GM23338 (cell line): ENCODE measurements around the gene GEN1. TPM values are rescaled to one million over a fixed set of nuclear protein-coding genes. Genes with fewer than 3 reads are reported as not detected.

ENCODE experiments used
- ATAC-seq: fragments of 200-7000 bp; cut with Tn5 transposase; 3 replicates; pipeline ENCODE4 v1.9.1; 2020
- DNase-seq: peaks from one replicate; pipeline ENCODE4 v3.0.0-alpha.2; 2015; ENCODE audit warnings: low spot score
- H2AFZ ChIP-seq: fragments of 200-600 bp; sonication (generic); 2 replicates; pipeline ENCODE4 v1.8.0; 2016; ENCODE audit warnings: antibody characterized with exemption, mild to moderate bottlenecking, moderate library complexity
- H3F3A ChIP-seq: fragments of 200-600 bp; sonication (generic); replicated peaks from 2 replicates; pipeline ENCODE4 v1.8.0; 2017; ENCODE audit warnings: antibody characterized with exemption, mixed run types, low read depth
- H3K27ac ChIP-seq: fragments of 200-600 bp; sonication (generic); 2 replicates; pipeline ENCODE4 v1.6.1; 2016; ENCODE audit warnings: low read depth
- H3K27me3 ChIP-seq: fragments of 200-600 bp; sonication (generic); 2 replicates; pipeline ENCODE4 v1.8.0; 2016; ENCODE audit warnings: mild to moderate bottlenecking, mixed run types, moderate library complexity; ENCODE audit not compliant: insufficient read depth
- H3K36me3 ChIP-seq: fragments of 200-600 bp; sonication (generic); 2 replicates; pipeline ENCODE4 v1.8.0; 2016; ENCODE audit warnings: mild to moderate bottlenecking; ENCODE audit not compliant: insufficient read depth
- H3K4me1 ChIP-seq: fragments of 200-600 bp; sonication (generic); 2 replicates; pipeline ENCODE4 v1.8.0; 2016; ENCODE audit warnings: mild to moderate bottlenecking, moderate library complexity; ENCODE audit not compliant: insufficient read depth
- H3K4me2 ChIP-seq: fragments of 200-600 bp; sonication (generic); 2 replicates; pipeline ENCODE4 v1.7.1; 2017; ENCODE audit warnings: mixed run types
- H3K4me3 ChIP-seq: fragments of 200-600 bp; sonication (generic); 2 replicates; pipeline ENCODE4 v1.6.1; 2016; ENCODE audit warnings: mixed run types
- H3K79me2 ChIP-seq: fragments of 200-600 bp; sonication (generic); replicated peaks from 2 replicates; pipeline ENCODE4 v1.8.0; 2017; ENCODE audit warnings: mild to moderate bottlenecking; ENCODE audit not compliant: insufficient read depth
- H3K9me2 ChIP-seq: fragments of 200-600 bp; sonication (generic); 2 replicates; pipeline ENCODE4 v1.8.0; 2017; ENCODE audit not compliant: insufficient read depth
- H4K20me1 ChIP-seq: fragments of 200-600 bp; sonication (generic); replicated peaks from 2 replicates; pipeline ENCODE4 v1.8.0; 2017; ENCODE audit warnings: mild to moderate bottlenecking; ENCODE audit not compliant: insufficient read depth
- H3K27ac Mint-ChIP-seq: 2 replicates; pipeline ENCODE4 v1.8.0; 2020; ENCODE audit warnings: inconsistent platforms, mild to moderate bottlenecking, moderate library complexity, mixed read lengths
- H3K27me3 Mint-ChIP-seq: 3 replicates; pipeline ENCODE4 v1.8.0; 2022; ENCODE audit warnings: low read depth, mild to moderate bottlenecking, moderate library complexity, mixed read lengths, inconsistent platforms; ENCODE audit not compliant: insufficient read depth, poor library complexity
- H3K36me3 Mint-ChIP-seq: 3 replicates; pipeline ENCODE4 v1.8.0; 2021; ENCODE audit warnings: low read depth, mild to moderate bottlenecking, inconsistent platforms, moderate library complexity, mixed read lengths
- H3K4me1 Mint-ChIP-seq: 3 replicates; pipeline ENCODE4 v1.8.0; 2020; ENCODE audit warnings: mild to moderate bottlenecking, inconsistent platforms, mixed read lengths
- H3K4me3 Mint-ChIP-seq: 3 replicates; pipeline ENCODE4 v1.8.0; 2021; ENCODE audit warnings: moderate library complexity, mild to moderate bottlenecking, inconsistent platforms, mixed read lengths
- H3K9me3 Mint-ChIP-seq: 3 replicates; pipeline ENCODE4 v1.8.0; 2020; ENCODE audit warnings: moderate library complexity, mild to moderate bottlenecking, inconsistent platforms, mixed read lengths
- CREB1 ChIP-seq: fragments of 250-450 bp; sonication (Bioruptor Pico); IDR thresholded peaks from 2 replicates; pipeline ENCODE4 v1.5.0; 2020; ENCODE audit warnings: low read depth, mild to moderate bottlenecking, moderate library complexity
- CTCF ChIP-seq, 2 experiments: fragments of 200-600 bp in 1 of 2; sonication (generic) in 1 of 2; conservative IDR thresholded peaks; 2 replicates each; pipeline versions ENCODE4 v1.5.1 to v1.6.1; 2016 to 2017; ENCODE audit warnings: antibody characterized with exemption in 2 of 2, low read depth in 2 of 2, mild to moderate bottlenecking in 2 of 2, moderate library complexity in 1 of 2
- ETS1 ChIP-seq: IDR thresholded peaks from 2 replicates; pipeline ENCODE4 v1.6.1; 2016; ENCODE audit warnings: antibody characterized with exemption
- EZH2 ChIP-seq: fragments of 200-600 bp; sonication (generic); IDR thresholded peaks from one replicate; pipeline ENCODE4 v1.8.0; 2017; ENCODE audit warnings: antibody characterized with exemption, mild to moderate bottlenecking, low read depth; ENCODE audit not compliant: unreplicated experiment
- EZH2phosphoT487 ChIP-seq: fragments of 200-600 bp; sonication (generic); IDR thresholded peaks from one replicate; pipeline ENCODE4 v1.8.1; 2018; ENCODE audit warnings: antibody characterized with exemption; ENCODE audit not compliant: unreplicated experiment
- JUNB ChIP-seq: IDR thresholded peaks from one replicate; pipeline ENCODE4 v1.6.1; 2016; ENCODE audit warnings: antibody characterized with exemption; ENCODE audit not compliant: unreplicated experiment
- NANOG ChIP-seq: IDR thresholded peaks from 2 replicates; pipeline ENCODE4 v1.6.1; 2016; ENCODE audit warnings: antibody characterized with exemption, borderline replicate concordance
- POLR2AphosphoS5 ChIP-seq: IDR thresholded peaks from 2 replicates; pipeline ENCODE4 v1.6.1; 2016; ENCODE audit warnings: antibody characterized with exemption, low read depth
- REST ChIP-seq: IDR thresholded peaks from one replicate; pipeline ENCODE4 v1.6.1; 2018; ENCODE audit warnings: antibody characterized with exemption; ENCODE audit not compliant: unreplicated experiment
- STAT1 ChIP-seq: IDR thresholded peaks from one replicate; pipeline ENCODE4 v1.6.1; 2016; ENCODE audit warnings: antibody characterized with exemption; ENCODE audit not compliant: unreplicated experiment
- ZNF114 ChIP-seq: fragments of 250-450 bp; sonication (Bioruptor Pico); IDR thresholded peaks from 2 replicates; pipeline ENCODE4 v1.5.0; 2020; ENCODE audit warnings: mild to moderate bottlenecking, moderate library complexity
- ZNF331 ChIP-seq: fragments of 250-450 bp; sonication (Bioruptor Pico); IDR thresholded peaks from 2 replicates; pipeline ENCODE4 v1.5.0; 2020; ENCODE audit warnings: low read depth, mild to moderate bottlenecking, moderate library complexity
- ZNF462 ChIP-seq: fragments of 250-450 bp; sonication (Bioruptor Pico); IDR thresholded peaks from 2 replicates; pipeline ENCODE4 v1.5.0; 2020; ENCODE audit warnings: mild to moderate bottlenecking, moderate library complexity
- polyA plus RNA-seq: library from polyadenylated mRNA; unstranded; fragments of >200 nt; fragmentation: Nextera tagmentation; extraction: Ambion mirVana; gene quantifications from 2 replicates; pipeline ENCODE4 v1.2.1, GENCODE V29; 2016
- total RNA-seq: library from RNA; depleted of rRNA; stranded (reverse); fragments of >200 nt; shearing (Covaris generic); gene quantifications from 2 replicates; pipeline ENCODE4 v1.2.3, GENCODE V29; 2014

The GEN1 gene
- total and polyA plus RNA-seq, 2 experiments from 2014 or later = 14.2 to 43.3 TPM

- no peaks in the 10 kb centered on the region; the same call in 2 of the 3 replicates for H3K9me3 Mint-ChIP-seq
- H3K27me3 ChIP-seq = no peaks in the 10 kb centered on the region
- DNase-seq (no peak), ATAC-seq (no peak)
- H3K27ac ChIP-seq = no peak overlapping the region
- no peaks in the 10 kb centered on the region for H3K4me1 ChIP-seq
- H3K79me2 ChIP-seq = no peaks in the 10 kb centered on the region
- H3K4me2 ChIP-seq = no peak overlapping the region
- H3K4me3 Mint-ChIP-seq = no peak overlapping the region
- peaks cover 53% of the 10 kb centered on the region for H3K36me3 Mint-ChIP-seq
- no peak overlapping the region for H3K27ac Mint-ChIP-seq
- H3K9me2 ChIP-seq = no peaks in the 10 kb centered on the region
- no peak overlapping the region for H2AFZ ChIP-seq
- no peaks in the 10 kb centered on the region; the same call in 1 of the 2 replicates for H4K20me1 ChIP-seq
- H3K4me1 Mint-ChIP-seq = no peaks in the 10 kb centered on the region; the same call in 2 of the 3 replicates
- TF ChIP-seq STAT1 = no peak
- TF ChIP-seq ETS1 = no peak
- no peak for TF ChIP-seq JUNB
- TF ChIP-seq ZNF462 (CRISPR knock-in tag) = no peak
- no peak for TF ChIP-seq ZNF114 (CRISPR knock-in tag)
- TF ChIP-seq NANOG = no peak
- no peak for TF ChIP-seq CREB1 (CRISPR knock-in tag)
- no peak for TF ChIP-seq POLR2AphosphoS5
- no peak for TF ChIP-seq CTCF (conservative IDR thresholded peaks at IDR 0.05; ENCODE audit: low read depth in 2 of 2)
- no peak for TF ChIP-seq ZNF331 (CRISPR knock-in tag)
- no peak for TF ChIP-seq REST
- TF ChIP-seq EZH2phosphoT487 = no peak
- TF ChIP-seq EZH2 = no peak
- no peaks in the 10 kb centered on the region for H3K27me3 Mint-ChIP-seq
- peaks cover 58% of the 10 kb centered on the region for H3K36me3 ChIP-seq
- H3F3A ChIP-seq = no peaks in the 10 kb centered on the region
- no peak overlapping the region for H3K4me3 ChIP-seq
Observed at GRCh38 chr2:17718689-17719088, 35.2 kb upstream of the GEN1 start.
